GM19035 (cell line): ENCODE measurements around the gene FOXI2.

Experiments used
- ATAC-seq: cut with Tn5 transposase; IDR thresholded peaks from one replicate; pipeline ENCODE4 v1.9.1; 2021; ENCODE audit not compliant: unreplicated experiment

The FOXI2 gene

DNA sequence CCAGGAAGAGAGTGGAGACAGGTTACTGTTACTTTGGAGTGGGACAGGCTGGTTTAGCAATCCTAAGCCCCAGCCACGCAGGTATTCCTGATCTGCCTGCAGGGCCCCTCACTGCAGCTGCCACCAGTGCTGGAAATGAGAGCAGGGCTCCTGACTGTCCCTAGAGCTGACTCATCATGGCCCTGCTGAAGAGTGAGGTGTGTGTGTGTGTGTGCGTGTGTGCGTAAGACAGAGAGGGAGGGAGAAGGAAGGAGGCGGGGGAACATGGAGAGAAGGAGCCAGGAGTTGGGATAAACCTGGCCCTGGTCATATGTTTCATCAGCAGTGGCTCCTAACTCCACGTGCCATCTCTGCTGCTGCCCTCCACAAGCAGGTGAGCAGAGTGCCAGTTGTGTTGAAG lies 3.6 kb downstream of the FOXI2 start:
- no peak for ATAC-seq

DNA sequence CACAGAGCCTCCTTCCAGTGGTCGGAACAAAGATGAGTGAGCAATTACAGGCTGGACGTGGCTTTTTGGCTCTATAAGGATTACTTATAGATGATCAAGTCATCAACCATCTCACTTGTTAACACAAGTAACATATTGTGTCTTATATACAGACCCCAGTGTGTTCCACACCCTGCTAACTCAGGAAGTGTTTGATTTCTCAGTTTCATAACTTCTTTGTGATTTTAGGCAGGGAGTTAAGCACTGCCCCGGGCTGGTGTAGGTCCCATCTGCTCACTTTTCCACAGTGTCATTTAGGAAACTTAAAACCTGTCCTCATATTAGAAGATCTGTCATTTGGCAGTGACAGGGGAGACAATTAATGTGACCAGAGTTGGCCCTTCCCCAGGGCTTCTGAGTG lies 6.2 kb downstream of the FOXI2 start:
- ATAC-seq, result no peak

DNA sequence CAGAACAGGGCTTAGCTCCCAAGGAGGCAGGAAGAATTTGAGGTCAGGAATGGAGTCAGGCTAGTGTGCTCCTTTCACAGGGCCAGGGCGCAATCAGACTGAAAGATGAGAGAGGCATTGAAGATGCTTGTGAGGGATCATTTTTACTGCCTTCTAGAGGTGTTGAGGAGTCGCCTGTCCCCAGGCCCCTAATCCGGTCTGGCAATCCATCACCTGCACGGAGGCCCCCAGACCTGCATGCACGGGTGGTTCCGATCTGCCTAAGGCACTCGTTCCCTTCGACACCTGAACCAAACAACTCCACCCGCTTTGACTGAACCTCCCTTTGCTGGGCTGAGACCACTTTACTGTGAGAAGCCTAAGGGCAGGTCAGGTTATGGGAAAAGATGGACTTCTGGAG lies 8.0 kb downstream of the FOXI2 start:
- ATAC-seq, result no peak

DNA sequence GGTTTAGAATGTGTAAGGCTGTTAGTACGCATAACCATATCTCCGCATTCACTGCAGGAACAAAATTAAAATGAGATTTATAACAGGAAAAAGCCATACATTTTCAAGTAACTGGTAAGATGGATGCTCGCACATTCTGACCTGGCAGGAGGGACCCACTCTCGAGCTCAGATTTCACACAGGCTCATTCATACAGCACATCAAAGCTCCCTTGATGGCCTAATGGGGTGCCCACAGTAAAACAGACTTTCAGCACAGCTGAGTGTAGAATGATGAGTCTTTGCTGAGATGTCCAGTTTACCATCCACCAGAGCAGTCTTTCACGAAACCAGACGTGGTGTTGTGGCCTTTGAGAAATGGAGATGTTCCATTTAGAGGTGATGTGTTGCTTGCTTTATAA lies 8.9 kb downstream of the FOXI2 start:
- ATAC-seq, result no peak

DNA sequence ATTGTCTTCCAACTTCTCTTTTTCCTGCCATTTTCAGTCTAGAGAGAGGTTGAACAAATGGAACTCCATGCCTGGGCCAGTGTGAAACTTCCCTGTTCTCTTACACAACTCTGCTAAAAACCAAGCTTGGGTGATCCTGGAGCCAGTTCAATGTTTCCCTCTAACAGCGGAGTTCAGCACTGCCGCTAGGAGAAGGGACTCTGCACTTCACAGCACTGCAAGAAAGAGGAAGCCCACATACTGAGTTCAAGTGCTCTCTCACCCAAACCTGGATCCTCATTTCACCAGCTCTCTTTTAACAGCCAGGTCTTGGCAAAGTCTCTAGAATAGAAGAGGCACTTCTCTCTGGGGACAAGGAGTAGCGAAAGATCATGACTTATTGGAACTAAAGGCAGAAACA lies 18.8 kb downstream of the FOXI2 start:
- ATAC-seq, result no peak

DNA sequence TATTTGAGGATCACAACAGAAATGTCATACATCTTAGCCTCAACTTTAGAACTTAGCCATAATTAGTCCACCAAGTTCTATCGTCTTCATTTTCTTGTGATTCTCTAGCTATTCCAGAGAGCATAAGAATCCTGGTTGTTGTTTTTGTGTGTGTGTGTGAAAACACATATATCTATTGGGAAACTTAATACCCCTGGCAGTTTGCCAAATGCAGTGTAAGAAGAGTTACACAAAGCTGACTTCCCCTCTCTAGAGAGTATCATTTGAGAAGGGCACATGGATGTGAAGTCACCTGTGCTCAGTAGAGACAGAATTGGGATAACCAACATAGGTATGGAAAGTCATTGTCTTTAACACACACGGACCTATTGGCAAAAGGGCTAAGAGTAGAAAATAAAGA lies 19.3 kb downstream of the FOXI2 start:
- no peak for ATAC-seq

DNA sequence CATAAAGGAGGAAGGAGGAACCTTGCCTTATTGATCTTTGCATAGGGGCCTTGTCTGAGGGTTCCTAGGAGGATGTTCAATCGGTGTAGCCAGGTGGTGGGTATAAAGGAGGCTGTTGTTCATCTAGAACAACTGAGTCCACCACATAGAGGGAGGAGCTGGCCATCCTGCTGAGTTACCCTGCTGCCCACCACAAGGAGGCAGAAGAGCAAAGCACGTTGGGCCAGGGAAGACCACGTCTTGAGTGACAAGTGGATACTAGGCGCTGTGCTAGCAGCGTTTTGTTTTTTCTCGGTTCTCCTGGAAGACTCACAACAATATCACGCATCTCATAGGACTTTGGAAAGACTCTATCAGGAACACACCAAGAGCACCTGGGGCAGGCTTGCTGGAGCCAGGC lies 20.0 kb downstream of the FOXI2 start:
- no peak for ATAC-seq

DNA sequence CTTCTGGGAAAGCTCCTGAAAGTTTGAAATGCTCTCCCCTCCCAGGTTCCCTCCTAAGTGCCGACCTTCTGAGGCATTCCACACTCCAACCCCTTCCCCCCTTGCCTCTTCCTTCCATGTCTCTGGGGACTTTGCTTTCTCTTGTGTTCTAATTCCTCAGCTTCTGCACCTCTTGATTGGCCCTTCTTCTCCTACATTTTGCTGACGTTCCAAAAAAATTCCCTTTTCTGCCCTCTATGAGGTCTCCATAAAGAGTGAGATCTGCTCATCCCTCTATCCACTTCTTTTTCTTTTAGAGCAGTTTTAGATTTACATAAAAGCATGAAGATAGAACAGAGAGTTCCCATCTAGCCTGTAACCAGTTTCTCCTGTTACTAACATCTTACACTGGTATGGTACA lies 22.3 kb downstream of the FOXI2 start:
- ATAC-seq, result no peak

DNA sequence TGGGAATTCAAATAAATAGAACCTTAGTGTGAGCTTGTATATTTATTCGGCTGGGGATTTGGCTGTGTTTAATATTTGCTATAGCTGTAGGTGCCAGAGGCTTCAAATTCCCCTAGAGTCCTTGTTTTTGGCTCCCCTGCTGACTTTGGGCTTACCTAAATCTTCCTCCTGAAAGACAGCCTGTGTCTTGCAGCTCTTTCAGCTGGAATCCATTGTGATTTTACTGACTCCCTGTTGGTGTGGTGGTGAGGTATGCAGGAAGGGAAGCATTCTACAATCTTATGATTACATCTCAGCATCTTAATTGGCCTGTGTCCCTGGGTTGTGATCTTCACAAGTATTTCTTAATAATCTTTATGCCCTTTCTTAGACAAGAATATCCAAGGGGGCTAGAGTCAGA lies 25.9 kb downstream of the FOXI2 start:
- ATAC-seq, result no peak

DNA sequence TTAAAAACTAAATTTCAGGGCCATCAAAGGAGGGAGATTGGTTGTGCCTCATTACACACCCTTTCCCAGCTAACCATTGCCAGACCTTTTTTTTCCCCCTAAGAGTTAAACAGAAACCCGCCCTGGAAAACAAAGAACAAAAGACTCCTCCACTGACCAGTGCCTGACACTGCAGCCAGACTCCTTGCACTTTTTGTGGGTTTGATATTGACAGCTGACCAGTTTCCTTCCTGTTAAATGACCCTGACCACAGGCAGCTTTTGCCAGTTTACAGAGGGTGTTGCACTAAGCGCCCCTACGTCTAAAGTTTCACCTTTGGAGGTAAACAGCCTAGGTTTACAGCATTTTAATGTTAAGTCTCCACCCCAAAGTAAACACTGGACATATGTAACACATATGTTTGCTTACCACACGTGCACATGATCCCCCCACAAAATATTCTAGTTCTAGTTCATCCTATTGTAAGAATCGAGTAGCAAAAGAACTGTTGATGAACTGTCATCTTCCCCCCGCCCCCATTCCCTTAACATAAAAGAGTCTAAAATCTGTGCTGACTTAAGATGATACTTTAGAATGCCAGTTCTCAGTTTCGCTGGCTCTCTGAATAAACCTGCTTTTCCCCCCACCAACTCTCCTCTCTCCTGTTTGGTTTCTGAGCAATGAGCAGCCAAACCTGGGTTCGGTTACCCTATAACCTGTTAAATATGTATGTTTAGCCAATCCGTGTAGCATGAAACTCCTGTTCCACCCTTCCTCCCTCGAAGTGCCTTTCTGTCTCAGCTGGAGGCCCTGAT lies 38.0 kb downstream of the FOXI2 start:
- ATAC-seq, result no peak

DNA sequence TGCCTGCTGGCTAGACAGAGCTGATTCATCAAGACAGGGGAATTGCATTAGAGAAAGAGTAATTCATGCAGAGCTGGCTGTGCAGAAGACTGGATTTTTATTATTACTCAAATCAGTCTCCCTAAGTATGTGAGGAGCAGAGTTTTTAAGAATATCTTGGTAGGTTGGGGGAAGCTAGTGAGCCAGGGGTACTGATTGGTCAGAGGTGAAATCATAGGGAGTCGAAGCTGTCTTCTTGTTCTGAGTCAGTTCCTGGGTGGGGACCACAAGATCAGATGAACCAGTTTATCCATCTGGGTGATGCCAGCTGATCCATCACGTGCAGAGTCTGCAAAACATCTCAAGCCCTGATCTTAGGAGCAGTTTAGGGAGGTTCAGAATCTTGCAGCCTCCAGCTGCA lies 39.8 kb downstream of the FOXI2 start:
- ATAC-seq, result no peak

DNA sequence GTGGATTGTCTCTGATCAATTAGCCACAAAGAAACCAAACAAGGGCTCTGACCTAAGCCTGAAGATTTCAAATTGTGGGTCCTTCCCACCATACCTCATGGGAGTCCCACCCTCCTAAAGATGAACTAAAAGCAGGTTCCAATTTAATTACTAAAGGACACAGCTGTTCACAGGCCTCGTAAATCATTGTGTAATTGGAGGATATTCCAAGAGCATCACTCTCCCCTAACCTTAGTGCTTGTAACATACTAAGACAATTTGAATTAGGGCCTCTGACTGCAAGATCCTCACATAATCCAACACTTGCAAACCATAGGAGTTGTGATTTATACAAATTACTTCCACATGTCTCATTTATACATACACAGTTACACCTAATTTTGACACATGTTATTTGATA lies 44.4 kb downstream of the FOXI2 start:
- no peak for ATAC-seq

DNA sequence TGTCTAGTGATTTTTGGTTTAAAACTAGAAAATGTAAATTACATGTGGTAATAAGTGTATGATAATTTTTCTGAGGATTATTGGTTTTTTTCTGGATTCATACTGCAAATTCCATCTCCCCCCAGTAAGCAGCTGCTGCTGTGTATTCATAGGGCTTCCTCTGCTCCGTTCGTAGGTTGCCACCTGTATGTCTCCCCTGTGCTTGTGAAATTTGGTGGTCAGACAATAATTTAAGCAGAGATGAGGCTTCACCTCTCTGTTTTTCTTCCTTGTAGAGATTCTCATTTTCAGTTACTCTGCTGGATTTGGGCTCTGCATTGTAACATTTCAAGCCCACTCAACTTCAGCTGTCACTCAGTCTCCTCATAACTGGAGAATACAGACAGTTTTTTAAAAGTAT lies 50.9 kb downstream of the FOXI2 start:
- ATAC-seq, result no peak

DNA sequence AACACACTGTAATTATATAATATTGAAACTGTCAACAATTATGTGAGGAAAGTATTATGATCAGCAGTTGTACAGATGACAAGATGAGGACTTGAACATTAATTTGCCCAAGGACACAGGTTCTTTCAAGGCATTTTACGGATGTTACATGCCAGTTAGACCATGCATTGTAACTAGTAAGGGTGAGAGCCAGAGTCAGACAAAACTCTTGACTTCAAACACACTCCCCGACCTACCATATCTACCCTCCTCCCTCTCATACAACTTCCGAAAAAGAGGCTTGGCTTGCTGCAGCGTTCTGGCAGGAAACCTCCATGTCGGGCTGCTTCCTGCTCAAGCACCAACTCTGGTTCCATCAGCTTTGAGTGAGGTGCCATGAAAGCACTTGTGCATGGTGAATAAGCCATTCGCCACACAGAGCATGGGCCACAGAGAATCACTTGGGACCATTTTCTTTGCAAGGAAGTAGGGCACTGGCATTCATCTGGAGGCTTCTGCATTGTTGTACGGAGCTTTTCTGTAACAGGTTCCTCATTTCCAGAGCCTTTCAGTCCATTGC lies 53.2 kb downstream of the FOXI2 start:
- ATAC-seq, result no peak
